ENCODE measurements around the gene ADGRD1. TPM values are rescaled to one million over a fixed set of nuclear protein-coding genes. Genes with fewer than 3 reads are reported as not detected.

The ADGRD1 gene
- total RNA-seq, 4 donors from 2014 or later = 8.3 to 18.1 (median 12.5) TPM

- in situ Hi-C loops (cut with MboI; ENCODE audit: low pct_ligation_motif_present in 1 of 4, low pct_unique_long_range_greater_than_20kb in 1 of 4, low sequenced_read_pairs in 3 of 4) = loop anchor here in 1 of 4 donors (25.0 kb wide), 1 partner anchor 231 kb away; no protein-coding TSS in a partner anchor
- no peak for DNase-seq
- no peak overlapping the region for H3K27ac ChIP-seq
- intact Hi-C loops (cut with DNase I; ENCODE audit: low total_unique reads) = no loop called here
- H3K9me3 ChIP-seq = no peaks in the 10 kb centered on the region
- WGBS, 2 donors (ENCODE audit: low coverage in 1 of 2) = 34 to 49% methylated on average over 7 to 19 of the region's 19 CpGs
- TF ChIP-seq CTCF (IDR thresholded peaks at IDR 0.05) = no peak
- TF ChIP-seq POLR2A (IDR thresholded peaks at IDR 0.05) = no peak
- TF ChIP-seq EP300 (IDR thresholded peaks at IDR 0.05; ENCODE audit: low read depth) = no peak
- TF ChIP-seq POLR2AphosphoS5 (IDR thresholded peaks at IDR 0.05) = no peak
- no peaks in the 10 kb centered on the region for H3K27me3 ChIP-seq
- no peaks in the 10 kb centered on the region for H3K36me3 ChIP-seq
- no peaks in the 10 kb centered on the region for H3K4me1 ChIP-seq
- no peak overlapping the region for H3K4me3 ChIP-seq
These were observed 189.4 kb downstream of the ADGRD1 start for GRCh38 chr12:131142891-131143657.

- intact Hi-C loops (cut with DNase I; ENCODE audit: low total_unique reads) (no loop called here), in situ Hi-C loops (cut with MboI; ENCODE audit: low pct_ligation_motif_present in 1 of 4, low pct_unique_long_range_greater_than_20kb in 1 of 4, low sequenced_read_pairs in 3 of 4) (loop anchor here in 1 of 4 donors (25.0 kb wide), 1 partner anchor 234 kb away; no protein-coding TSS in a partner anchor)
- Histone ChIP-seq H3K27me3 (no peaks in the 10 kb centered on the region), H3K9me3 (no peaks in the 10 kb centered on the region), H3K27ac (no peak overlapping the region), H3K4me1 (no peaks in the 10 kb centered on the region), H3K4me3 (no peak overlapping the region), H3K36me3 (no peaks in the 10 kb centered on the region)
- WGBS, 2 donors (ENCODE audit: low coverage in 1 of 2) = 69 to 82% methylated on average over 5 of the region's 5 CpGs
- TF ChIP-seq EP300 (IDR thresholded peaks at IDR 0.05; ENCODE audit: low read depth) (no peak), CTCF (IDR thresholded peaks at IDR 0.05) (no peak), POLR2A (IDR thresholded peaks at IDR 0.05) (no peak), POLR2AphosphoS5 (IDR thresholded peaks at IDR 0.05) (no peak)
- no peak for DNase-seq
These were observed 192.5 kb downstream of the ADGRD1 start for GRCh38 chr12:131146173-131146675.

GRCh38 chr12:131147293-131147692 lies 193.6 kb downstream of the ADGRD1 start:
- in situ Hi-C loops (cut with MboI; ENCODE audit: low pct_ligation_motif_present in 1 of 4, low pct_unique_long_range_greater_than_20kb in 1 of 4, low sequenced_read_pairs in 3 of 4) (loop anchor here in 1 of 4 donors (25.0 kb wide), 1 partner anchor 235 kb away; no protein-coding TSS in a partner anchor), intact Hi-C loops (cut with DNase I; ENCODE audit: low total_unique reads) (no loop called here)
- TF ChIP-seq EP300 (IDR thresholded peaks at IDR 0.05; ENCODE audit: low read depth) (no peak), POLR2A (IDR thresholded peaks at IDR 0.05) (no peak), CTCF (IDR thresholded peaks at IDR 0.05) (no peak), POLR2AphosphoS5 (IDR thresholded peaks at IDR 0.05) (no peak)
- no peak for DNase-seq
- no peaks in the 10 kb centered on the region for H3K4me1 ChIP-seq
- H3K9me3 ChIP-seq = no peaks in the 10 kb centered on the region
- H3K27ac ChIP-seq = no peak overlapping the region
- WGBS, 2 donors (ENCODE audit: low coverage in 1 of 2) = 81 to 89% methylated on average over 1 of the region's 1 CpG
- no peaks in the 10 kb centered on the region for H3K27me3 ChIP-seq
- H3K36me3 ChIP-seq = no peaks in the 10 kb centered on the region
- no peak overlapping the region for H3K4me3 ChIP-seq

- H3K36me3 ChIP-seq = no peaks in the 10 kb centered on the region
- H3K4me3 ChIP-seq = no peak overlapping the region
- TF ChIP-seq CTCF (IDR thresholded peaks at IDR 0.05) (no peak), POLR2AphosphoS5 (IDR thresholded peaks at IDR 0.05) (no peak), POLR2A (IDR thresholded peaks at IDR 0.05) (no peak), EP300 (IDR thresholded peaks at IDR 0.05; ENCODE audit: low read depth) (no peak)
- H3K27ac ChIP-seq = no peak overlapping the region
- WGBS, 2 donors (ENCODE audit: low coverage in 1 of 2) = 56 to 65% methylated on average over 2 to 3 of the region's 3 CpGs
- intact Hi-C loops (cut with DNase I; ENCODE audit: low total_unique reads) = no loop called here
- in situ Hi-C loops (cut with MboI; ENCODE audit: low pct_ligation_motif_present in 1 of 4, low pct_unique_long_range_greater_than_20kb in 1 of 4, low sequenced_read_pairs in 3 of 4) = loop anchor here in 1 of 4 donors (25.0 kb wide), 1 partner anchor 236 kb away; no protein-coding TSS in a partner anchor
- no peak for DNase-seq
- H3K27me3 ChIP-seq = no peaks in the 10 kb centered on the region
- H3K4me1 ChIP-seq = no peaks in the 10 kb centered on the region
- no peaks in the 10 kb centered on the region for H3K9me3 ChIP-seq
These were observed 194.2 kb downstream of the ADGRD1 start for GRCh38 chr12:131147894-131148293.
